Liver (tissue), 3 donors: ENCODE data around the gene DCK.

Experiments
- FOXA2 ChIP-seq: IDR thresholded peaks from 2 replicates; pipeline ENCODE4 v1.6.1; 2016; ENCODE audit warnings: antibody characterized with exemption
- GABPA ChIP-seq, 2 donors: IDR thresholded peaks in 1 of 2; conservative IDR thresholded peaks in 1 of 2; 2 replicates each; pipeline ENCODE4 v1.6.1; 2016; ENCODE audit warnings: antibody characterized with exemption in 2 of 2, mild to moderate bottlenecking in 1 of 2, moderate library complexity in 1 of 2
- HNF4A ChIP-seq, 2 donors: conservative IDR thresholded peaks; 2 replicates each; pipeline ENCODE4 v1.6.1; 2016; ENCODE audit warnings: antibody characterized with exemption in 2 of 2, mild to moderate bottlenecking in 2 of 2
- JUND ChIP-seq, 2 donors: IDR thresholded peaks; 2 replicates each; pipeline ENCODE4 v1.6.1; 2016; ENCODE audit warnings: antibody characterized with exemption in 2 of 2
- RAD21 ChIP-seq, 2 donors: IDR thresholded peaks; 2 replicates each; pipeline ENCODE4 v1.6.1; 2016; ENCODE audit warnings: antibody characterized with exemption in 2 of 2, mild to moderate bottlenecking in 2 of 2
- RXRA ChIP-seq, 2 donors: IDR thresholded peaks; 2 replicates each; pipeline ENCODE4 v1.6.1; 2017 to 2018; ENCODE audit warnings: antibody characterized with exemption in 2 of 2, mild to moderate bottlenecking in 1 of 2
- SP1 ChIP-seq: IDR thresholded peaks from 2 replicates; pipeline ENCODE4 v1.6.1; 2018; ENCODE audit warnings: antibody characterized with exemption, mild to moderate bottlenecking
- TAF1 ChIP-seq: conservative IDR thresholded peaks from 2 replicates; pipeline ENCODE4 v1.6.1; 2016; ENCODE audit warnings: antibody characterized with exemption, mild to moderate bottlenecking
- TF ChIP-seq, protein P1 (sequence below): fragments of 150-350 bp; IDR thresholded peaks from 2 replicates; pipeline ENCODE4 v1.5.1; 2017; ENCODE audit warnings: improper control_type of control experiment, low read depth, low read length; ENCODE audit not compliant: missing input control
- TF ChIP-seq, protein P2 (sequence below): IDR thresholded peaks from 2 replicates; pipeline ENCODE4 v1.6.1; 2016; ENCODE audit warnings: antibody characterized with exemption, mild to moderate bottlenecking
- TF ChIP-seq, protein P3 (sequence below): IDR thresholded peaks from 2 replicates; pipeline ENCODE4 v1.6.1; 2016; ENCODE audit warnings: antibody characterized with exemption
- TF ChIP-seq, protein P4 (sequence below): IDR thresholded peaks from 2 replicates; pipeline ENCODE4 v1.6.1; 2016; ENCODE audit warnings: antibody characterized with exemption
- donor health status: healthy.
- donor health status: healthy.

DNA sequence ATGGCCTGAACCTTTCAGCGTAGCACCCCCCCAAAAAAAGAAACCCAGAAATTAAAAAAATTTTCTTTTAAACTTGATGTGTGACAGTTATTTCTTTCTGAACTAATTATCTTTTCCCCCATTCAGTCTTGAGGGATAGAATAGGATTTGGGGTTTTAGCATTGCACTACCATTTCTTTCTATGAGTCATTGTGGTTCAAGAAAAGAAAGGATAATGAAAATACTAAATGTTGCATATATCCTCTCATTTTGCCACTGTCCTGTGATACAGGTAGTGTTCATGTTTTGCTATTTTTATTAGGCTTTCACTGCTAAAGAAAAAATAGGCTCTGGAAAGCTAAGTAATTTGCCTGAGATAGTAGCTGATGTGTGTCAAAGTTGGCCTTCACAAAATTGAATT is 39.4 kb upstream of the DCK start:
- TF ChIP-seq, protein P1, sequence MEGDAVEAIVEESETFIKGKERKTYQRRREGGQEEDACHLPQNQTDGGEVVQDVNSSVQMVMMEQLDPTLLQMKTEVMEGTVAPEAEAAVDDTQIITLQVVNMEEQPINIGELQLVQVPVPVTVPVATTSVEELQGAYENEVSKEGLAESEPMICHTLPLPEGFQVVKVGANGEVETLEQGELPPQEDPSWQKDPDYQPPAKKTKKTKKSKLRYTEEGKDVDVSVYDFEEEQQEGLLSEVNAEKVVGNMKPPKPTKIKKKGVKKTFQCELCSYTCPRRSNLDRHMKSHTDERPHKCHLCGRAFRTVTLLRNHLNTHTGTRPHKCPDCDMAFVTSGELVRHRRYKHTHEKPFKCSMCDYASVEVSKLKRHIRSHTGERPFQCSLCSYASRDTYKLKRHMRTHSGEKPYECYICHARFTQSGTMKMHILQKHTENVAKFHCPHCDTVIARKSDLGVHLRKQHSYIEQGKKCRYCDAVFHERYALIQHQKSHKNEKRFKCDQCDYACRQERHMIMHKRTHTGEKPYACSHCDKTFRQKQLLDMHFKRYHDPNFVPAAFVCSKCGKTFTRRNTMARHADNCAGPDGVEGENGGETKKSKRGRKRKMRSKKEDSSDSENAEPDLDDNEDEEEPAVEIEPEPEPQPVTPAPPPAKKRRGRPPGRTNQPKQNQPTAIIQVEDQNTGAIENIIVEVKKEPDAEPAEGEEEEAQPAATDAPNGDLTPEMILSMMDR = no peak
- TF ChIP-seq, protein P2, sequence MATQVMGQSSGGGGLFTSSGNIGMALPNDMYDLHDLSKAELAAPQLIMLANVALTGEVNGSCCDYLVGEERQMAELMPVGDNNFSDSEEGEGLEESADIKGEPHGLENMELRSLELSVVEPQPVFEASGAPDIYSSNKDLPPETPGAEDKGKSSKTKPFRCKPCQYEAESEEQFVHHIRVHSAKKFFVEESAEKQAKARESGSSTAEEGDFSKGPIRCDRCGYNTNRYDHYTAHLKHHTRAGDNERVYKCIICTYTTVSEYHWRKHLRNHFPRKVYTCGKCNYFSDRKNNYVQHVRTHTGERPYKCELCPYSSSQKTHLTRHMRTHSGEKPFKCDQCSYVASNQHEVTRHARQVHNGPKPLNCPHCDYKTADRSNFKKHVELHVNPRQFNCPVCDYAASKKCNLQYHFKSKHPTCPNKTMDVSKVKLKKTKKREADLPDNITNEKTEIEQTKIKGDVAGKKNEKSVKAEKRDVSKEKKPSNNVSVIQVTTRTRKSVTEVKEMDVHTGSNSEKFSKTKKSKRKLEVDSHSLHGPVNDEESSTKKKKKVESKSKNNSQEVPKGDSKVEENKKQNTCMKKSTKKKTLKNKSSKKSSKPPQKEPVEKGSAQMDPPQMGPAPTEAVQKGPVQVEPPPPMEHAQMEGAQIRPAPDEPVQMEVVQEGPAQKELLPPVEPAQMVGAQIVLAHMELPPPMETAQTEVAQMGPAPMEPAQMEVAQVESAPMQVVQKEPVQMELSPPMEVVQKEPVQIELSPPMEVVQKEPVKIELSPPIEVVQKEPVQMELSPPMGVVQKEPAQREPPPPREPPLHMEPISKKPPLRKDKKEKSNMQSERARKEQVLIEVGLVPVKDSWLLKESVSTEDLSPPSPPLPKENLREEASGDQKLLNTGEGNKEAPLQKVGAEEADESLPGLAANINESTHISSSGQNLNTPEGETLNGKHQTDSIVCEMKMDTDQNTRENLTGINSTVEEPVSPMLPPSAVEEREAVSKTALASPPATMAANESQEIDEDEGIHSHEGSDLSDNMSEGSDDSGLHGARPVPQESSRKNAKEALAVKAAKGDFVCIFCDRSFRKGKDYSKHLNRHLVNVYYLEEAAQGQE = no peak
- no peak for TF ChIP-seq GABPA (IDR thresholded peaks at IDR 0.05 in 1 of 2, conservative IDR thresholded peaks at IDR 0.05 in 1 of 2)
- TF ChIP-seq TAF1 = no peak
- TF ChIP-seq, protein P3, sequence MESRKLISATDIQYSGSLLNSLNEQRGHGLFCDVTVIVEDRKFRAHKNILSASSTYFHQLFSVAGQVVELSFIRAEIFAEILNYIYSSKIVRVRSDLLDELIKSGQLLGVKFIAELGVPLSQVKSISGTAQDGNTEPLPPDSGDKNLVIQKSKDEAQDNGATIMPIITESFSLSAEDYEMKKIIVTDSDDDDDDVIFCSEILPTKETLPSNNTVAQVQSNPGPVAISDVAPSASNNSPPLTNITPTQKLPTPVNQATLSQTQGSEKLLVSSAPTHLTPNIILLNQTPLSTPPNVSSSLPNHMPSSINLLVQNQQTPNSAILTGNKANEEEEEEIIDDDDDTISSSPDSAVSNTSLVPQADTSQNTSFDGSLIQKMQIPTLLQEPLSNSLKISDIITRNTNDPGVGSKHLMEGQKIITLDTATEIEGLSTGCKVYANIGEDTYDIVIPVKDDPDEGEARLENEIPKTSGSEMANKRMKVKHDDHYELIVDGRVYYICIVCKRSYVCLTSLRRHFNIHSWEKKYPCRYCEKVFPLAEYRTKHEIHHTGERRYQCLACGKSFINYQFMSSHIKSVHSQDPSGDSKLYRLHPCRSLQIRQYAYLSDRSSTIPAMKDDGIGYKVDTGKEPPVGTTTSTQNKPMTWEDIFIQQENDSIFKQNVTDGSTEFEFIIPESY = no peak
- no peak for TF ChIP-seq JUND (IDR thresholded peaks at IDR 0.05)
- TF ChIP-seq RAD21 (IDR thresholded peaks at IDR 0.05) = no peak
- no peak for TF ChIP-seq RXRA (IDR thresholded peaks at IDR 0.05)
- TF ChIP-seq, protein P4, sequence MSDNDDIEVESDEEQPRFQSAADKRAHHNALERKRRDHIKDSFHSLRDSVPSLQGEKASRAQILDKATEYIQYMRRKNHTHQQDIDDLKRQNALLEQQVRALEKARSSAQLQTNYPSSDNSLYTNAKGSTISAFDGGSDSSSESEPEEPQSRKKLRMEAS = no peak
- TF ChIP-seq SP1 = no peak
- TF ChIP-seq HNF4A (conservative IDR thresholded peaks at IDR 0.05) = no peak
- no peak for TF ChIP-seq FOXA2
